Measurements from ENCODE around the gene SULF2. TPM values are rescaled to one million over a fixed set of nuclear protein-coding genes. Genes with fewer than 3 reads are reported as not detected.

The SULF2 gene
- total RNA-seq, 1 experiment from 2014 or later = 0.20 TPM

- H3K27me3 ChIP-seq = no peaks in the 10 kb centered on the region
- peaks cover 17% of the 10 kb centered on the region for H3K36me3 ChIP-seq
- H3K9me3 ChIP-seq = no peaks in the 10 kb centered on the region
- no peak for DNase-seq
- no peak overlapping the region for H3K4me3 ChIP-seq
Observed at GRCh38 chr20:47654370-47654769, 130.9 kb downstream of the SULF2 start.

DNA sequence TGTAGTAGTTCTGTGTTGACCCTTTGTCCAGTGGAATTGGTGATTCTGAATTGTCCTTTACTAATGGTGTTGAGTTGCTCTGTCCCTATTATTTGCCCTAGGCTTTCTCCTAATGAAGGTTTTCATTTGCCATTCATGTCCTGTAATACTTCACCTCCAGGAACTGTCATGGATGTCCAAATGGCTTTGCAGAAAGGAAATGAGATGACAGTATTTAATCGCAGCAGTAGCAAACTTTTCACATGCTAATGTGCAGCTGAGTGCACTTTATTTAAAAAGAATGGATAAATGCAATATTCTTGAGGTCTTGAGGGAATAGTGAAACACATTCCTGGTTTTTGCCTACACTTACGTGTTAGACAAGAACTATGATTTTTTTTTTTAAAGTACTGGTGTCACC, 131.4 kb downstream of the SULF2 start:
- DNase-seq = no peak
- Histone ChIP-seq H3K4me3 (no peak overlapping the region), H3K36me3 (peaks cover 16% of the 10 kb centered on the region), H3K27me3 (no peaks in the 10 kb centered on the region), H3K9me3 (no peaks in the 10 kb centered on the region)

DNA sequence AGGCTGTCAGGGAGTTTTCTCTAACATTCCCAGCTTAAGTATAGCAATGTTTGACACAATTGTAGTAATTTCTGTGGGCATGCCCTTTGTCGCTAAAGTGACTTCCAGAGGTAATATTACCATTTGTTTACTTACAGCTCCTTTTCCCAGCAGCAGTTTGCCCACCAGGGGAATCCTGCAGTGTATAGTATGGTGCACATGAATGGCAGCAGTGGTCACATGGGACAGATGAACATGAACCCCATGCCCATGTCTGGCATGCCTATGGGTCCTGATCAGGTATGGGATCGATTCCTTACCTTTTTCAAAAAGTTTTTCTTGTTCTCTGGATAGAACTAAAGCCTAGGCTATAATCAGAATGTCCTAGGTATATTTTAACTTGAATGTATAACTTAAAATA, 132.5 kb downstream of the SULF2 start:
- Histone ChIP-seq H3K4me3 (no peak overlapping the region), H3K36me3 (peaks cover 19% of the 10 kb centered on the region), H3K27me3 (no peaks in the 10 kb centered on the region), H3K9me3 (no peaks in the 10 kb centered on the region)
- no peak for DNase-seq

DNA sequence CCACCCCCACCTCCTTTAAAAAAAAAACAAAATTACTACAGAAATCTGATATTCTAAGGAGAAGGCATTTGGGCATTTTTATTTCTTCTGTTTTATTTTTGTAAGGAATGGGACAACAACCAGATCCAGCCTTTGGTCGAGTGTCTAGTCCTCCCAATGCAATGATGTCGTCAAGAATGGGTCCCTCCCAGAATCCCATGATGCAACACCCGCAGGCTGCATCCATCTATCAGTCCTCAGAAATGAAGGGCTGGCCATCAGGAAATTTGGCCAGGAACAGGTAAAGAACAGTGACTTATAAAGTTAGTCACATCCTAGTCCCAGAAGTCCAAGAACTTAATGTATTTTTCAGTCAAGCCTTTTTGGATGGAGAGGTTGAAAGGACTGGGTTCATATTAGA, 133.0 kb downstream of the SULF2 start:
- DNase-seq = no peak
- Histone ChIP-seq H3K27me3 (no peaks in the 10 kb centered on the region), H3K36me3 (peaks cover 19% of the 10 kb centered on the region), H3K9me3 (no peaks in the 10 kb centered on the region), H3K4me3 (no peak overlapping the region)

DNA sequence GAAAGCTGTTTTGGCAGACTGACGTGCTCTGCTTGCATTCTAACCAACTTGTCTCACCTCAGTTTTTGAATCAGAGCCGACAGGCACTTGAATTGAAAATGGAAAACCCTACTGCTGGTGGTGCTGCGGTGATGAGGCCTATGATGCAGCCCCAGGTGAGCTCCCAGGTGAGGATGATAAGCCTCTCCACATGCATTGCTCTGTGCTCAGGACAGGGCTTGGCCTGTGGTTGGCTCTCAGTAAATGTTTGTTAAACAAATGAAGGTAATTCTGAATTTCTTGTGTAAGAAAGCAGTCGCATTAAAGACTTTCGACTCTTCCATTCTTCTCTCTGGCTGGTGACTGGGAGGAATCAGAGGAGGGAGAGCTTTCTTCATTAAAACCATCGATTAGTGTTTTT, 136.3 kb downstream of the SULF2 start:
- Histone ChIP-seq H3K36me3 (peaks cover 19% of the 10 kb centered on the region), H3K4me3 (no peak overlapping the region)

DNA sequence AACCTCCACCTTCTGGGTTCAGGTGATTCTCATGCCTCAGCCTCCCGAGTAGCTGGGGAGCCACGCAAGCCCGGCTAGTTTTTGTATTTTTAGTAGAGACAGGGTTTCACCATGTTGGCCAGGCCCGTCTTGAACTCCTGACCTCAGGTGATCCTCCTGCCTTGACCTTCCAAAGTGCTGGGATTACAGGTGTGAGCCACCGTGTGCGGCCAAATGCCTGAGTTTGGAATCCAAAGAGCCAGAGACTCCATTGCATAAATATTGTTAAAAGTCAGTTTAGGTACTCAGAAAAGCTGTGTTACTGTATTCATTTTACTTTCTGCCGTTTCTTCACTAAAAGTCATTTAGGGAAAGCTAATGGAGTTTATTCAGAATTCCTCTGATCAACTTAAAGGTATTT, 137.3 kb downstream of the SULF2 start:
- H3K36me3 ChIP-seq = peaks cover 19% of the 10 kb centered on the region
- H3K27me3 ChIP-seq = no peaks in the 10 kb centered on the region
- no peaks in the 10 kb centered on the region for H3K9me3 ChIP-seq
- no peak overlapping the region for H3K4me3 ChIP-seq
- DNase-seq = no peak

More for the DNA sequence above, 136.3 kb downstream of the SULF2 start:
- no peak for DNase-seq
- Histone ChIP-seq H3K27me3 (no peaks in the 10 kb centered on the region), H3K9me3 (no peaks in the 10 kb centered on the region)

DNA sequence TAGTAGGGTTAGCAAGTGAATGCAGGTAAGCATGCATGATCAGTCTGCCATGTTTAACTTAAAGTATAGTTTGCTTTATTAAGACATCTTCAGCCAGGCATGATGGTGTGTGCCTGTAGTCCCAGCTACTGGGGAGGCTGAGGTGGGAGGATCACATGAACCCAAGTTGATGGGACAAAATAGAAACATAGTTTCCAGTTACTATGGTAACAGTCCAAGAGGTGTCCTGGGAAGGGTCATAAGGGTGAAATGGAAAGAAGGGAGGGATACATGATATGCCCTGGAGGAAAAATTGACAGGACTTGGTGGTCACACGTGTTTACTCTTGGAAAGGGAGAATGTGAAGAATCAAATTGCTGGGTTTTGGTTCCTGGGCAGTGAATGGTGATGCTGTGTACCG, 139.6 kb downstream of the SULF2 start:
- no peak for DNase-seq
- Histone ChIP-seq H3K27me3 (no peaks in the 10 kb centered on the region), H3K36me3 (peaks cover 15% of the 10 kb centered on the region), H3K4me3 (no peak overlapping the region), H3K9me3 (no peaks in the 10 kb centered on the region)

DNA sequence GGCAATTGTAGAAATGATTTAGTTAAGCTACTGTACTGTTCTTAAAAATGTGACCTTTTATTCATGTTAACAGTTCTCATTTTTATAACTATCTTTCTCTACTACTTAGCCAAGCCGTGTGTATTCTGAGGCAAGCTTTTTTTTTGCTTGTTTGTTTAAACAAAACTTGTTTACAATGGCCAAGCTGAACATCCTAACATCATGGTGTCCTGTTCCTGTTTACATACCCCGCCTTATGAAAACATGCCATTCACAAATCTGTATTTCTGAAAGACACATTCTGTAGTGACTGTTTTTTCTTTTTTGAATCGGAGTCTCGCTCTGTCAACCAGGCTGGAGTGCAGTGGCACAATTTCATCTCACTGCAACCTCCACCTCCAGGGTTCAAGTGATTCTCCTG, 142.7 kb downstream of the SULF2 start:
- H3K36me3 ChIP-seq = peaks cover 18% of the 10 kb centered on the region
- no peak for DNase-seq

DNA sequence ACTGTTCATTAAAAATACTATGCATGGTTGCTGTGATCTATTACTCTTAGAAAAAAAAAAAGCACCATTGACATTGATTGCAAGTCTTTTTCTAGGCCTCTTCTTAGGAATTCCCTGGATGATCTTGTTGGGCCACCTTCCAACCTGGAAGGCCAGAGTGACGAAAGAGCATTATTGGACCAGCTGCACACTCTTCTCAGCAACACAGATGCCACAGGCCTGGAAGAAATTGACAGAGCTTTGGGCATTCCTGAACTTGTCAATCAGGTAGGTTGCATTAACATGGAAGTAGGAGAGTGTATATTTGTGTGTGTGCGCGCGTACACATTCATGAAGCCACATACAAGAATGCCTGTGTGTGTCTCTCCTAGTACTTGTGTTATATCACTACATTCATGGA, 143.2 kb downstream of the SULF2 start:
- Histone ChIP-seq H3K27me3 (no peaks in the 10 kb centered on the region), H3K9me3 (no peaks in the 10 kb centered on the region), H3K36me3 (peaks cover 21% of the 10 kb centered on the region), H3K4me3 (no peak overlapping the region)
- DNase-seq = no peak

More for the DNA sequence above, 142.7 kb downstream of the SULF2 start:
- Histone ChIP-seq H3K27me3 (no peaks in the 10 kb centered on the region), H3K4me3 (no peak overlapping the region), H3K9me3 (no peaks in the 10 kb centered on the region)

DNA sequence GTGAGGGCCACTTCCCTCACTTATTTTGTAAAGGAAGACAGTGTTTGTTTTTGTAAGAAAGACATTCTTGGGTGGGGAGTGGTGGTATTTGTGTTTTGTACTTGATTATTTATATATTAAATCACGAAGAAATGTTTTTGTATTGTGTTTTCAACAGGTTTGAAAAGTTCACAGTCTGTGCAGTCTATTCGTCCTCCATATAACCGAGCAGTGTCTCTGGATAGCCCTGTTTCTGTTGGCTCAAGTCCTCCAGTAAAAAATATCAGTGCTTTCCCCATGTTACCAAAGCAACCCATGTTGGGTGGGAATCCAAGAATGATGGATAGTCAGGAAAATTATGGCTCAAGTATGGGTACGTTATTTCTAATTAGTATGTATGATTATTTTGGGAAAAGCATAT, 146.4 kb downstream of the SULF2 start:
- peaks cover 35% of the 10 kb centered on the region for H3K36me3 ChIP-seq
- no peak overlapping the region for H3K4me3 ChIP-seq
- no peak for DNase-seq
- H3K27me3 ChIP-seq = no peaks in the 10 kb centered on the region
- no peaks in the 10 kb centered on the region for H3K9me3 ChIP-seq

DNA sequence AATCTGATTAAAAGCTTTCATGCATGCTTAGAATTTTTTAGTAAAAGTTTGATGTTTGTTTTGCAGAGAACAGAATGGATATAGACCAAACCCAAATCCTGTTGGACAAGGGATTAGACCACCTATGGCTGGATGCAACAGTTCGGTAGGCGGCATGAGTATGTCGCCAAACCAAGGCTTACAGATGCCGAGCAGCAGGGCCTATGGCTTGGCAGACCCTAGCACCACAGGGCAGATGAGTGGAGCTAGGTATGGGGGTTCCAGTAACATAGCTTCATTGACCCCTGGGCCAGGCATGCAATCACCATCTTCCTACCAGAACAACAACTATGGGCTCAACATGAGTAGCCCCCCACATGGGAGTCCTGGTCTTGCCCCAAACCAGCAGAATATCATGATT, 150.0 kb downstream of the SULF2 start:
- H3K27me3 ChIP-seq = no peaks in the 10 kb centered on the region
- no peaks in the 10 kb centered on the region for H3K9me3 ChIP-seq
- DNase-seq = no peak
- H3K4me3 ChIP-seq = no peak overlapping the region
- peaks cover 27% of the 10 kb centered on the region for H3K36me3 ChIP-seq

DNA sequence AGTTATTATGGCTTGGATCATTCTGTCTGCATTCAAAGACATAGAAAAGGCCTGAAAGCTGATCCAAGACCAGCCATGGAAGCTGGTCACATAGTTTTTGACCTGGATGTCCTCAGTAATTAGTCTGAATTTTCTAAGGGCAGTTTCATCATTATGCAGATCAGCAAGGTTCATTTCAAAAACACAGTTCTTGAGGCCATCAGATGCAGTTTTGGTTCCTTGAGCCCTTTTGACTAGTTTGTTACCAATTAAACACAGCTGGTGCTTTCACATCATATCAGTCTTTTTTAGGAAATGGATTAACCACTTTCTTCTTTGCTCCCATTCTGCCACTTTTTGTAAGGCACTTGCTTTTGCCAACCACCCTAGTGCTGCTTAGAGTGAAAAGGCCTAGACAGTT, 154.2 kb downstream of the SULF2 start:
- Histone ChIP-seq H3K36me3 (peaks cover 23% of the 10 kb centered on the region), H3K9me3 (no peaks in the 10 kb centered on the region), H3K4me3 (no peak overlapping the region), H3K27me3 (no peaks in the 10 kb centered on the region)
- DNase-seq = no peak

GRCh38 chr20:47629907-47630306, 155.4 kb downstream of the SULF2 start:
- no peak for DNase-seq
- no peaks in the 10 kb centered on the region for H3K27me3 ChIP-seq
- H3K4me3 ChIP-seq = no peak overlapping the region
- peaks cover 26% of the 10 kb centered on the region for H3K36me3 ChIP-seq
- H3K9me3 ChIP-seq = no peaks in the 10 kb centered on the region

DNA sequence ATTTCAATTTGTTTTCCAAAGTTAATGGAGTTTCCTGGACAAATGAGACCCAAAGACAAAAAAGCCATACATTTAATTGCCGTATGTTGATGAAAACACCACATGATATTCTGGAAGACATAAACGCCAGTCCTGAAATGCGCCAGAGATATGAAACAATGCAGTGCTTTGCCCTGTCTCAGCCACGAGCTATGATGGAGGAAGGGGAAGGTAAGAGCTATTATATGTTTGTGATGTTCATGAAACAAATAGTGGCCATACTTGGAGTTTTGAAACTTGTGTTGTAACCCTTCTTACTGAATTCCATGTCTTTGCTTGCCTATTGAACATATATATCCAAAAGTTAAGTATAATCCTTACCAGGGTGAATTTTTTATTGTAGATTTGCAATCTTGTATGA, 157.7 kb downstream of the SULF2 start:
- no peak for DNase-seq
- peaks cover 28% of the 10 kb centered on the region for H3K36me3 ChIP-seq
- H3K4me3 ChIP-seq = no peak overlapping the region
- H3K27me3 ChIP-seq = no peaks in the 10 kb centered on the region
- H3K9me3 ChIP-seq = no peaks in the 10 kb centered on the region

DNA sequence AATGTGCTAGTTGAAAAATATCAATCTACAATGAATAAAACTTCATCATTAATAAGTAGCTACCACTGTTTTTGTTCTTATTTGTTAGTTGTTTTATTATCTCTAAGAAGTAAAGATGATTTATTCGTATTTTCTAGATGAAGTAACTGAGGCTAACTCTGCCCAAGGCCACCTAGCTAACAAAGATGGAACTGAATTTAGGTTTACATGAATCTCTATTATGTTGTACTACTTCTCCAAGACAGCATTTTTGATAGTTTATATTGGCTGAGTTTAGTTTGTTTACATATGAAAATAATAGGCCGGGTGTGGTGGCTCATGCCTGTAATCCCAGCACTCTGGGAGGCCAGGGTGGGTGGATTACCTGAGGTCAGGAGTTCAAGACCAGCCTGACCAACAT, 162.1 kb downstream of the SULF2 start:
- Histone ChIP-seq H3K27me3 (no peaks in the 10 kb centered on the region), H3K4me3 (no peak overlapping the region), H3K36me3 (peaks cover 26% of the 10 kb centered on the region), H3K9me3 (no peaks in the 10 kb centered on the region)
- DNase-seq = peak; percentile 22

DNA sequence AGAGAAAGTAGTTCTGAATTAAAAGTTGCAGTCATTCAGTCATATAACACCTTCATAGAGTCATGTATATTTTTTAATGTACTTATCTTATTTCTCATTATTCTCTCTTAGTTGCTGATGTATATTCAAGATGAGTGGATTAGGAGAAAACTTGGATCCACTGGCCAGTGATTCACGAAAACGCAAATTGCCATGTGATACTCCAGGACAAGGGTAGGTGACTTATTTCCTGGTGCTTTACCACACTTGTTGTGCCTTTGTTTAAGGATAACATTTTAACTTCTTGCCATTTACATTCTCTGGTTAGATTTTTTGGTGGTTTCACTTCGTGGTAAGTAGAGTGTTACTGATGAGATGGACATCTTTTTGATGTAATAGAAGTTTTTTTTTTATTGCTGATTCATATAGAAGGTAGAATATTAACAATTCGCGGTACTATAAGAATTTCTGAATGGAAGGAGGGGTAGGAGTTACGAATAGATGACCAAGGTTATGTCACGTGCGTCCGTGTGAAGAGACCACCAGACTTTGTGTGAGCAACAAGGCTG, 163.1 kb downstream of the SULF2 start:
- Histone ChIP-seq H3K36me3 (peaks cover 22% of the 10 kb centered on the region), H3K9me3 (no peaks in the 10 kb centered on the region), H3K27me3 (no peaks in the 10 kb centered on the region), H3K4me3 (no peak overlapping the region)
- no peak for DNase-seq

- H3K4me3 ChIP-seq = no peak overlapping the region
- peaks cover 15% of the 10 kb centered on the region for H3K36me3 ChIP-seq
- no peak for DNase-seq
- no peaks in the 10 kb centered on the region for H3K9me3 ChIP-seq
- no peaks in the 10 kb centered on the region for H3K27me3 ChIP-seq
Observed at GRCh38 chr20:47620808-47621805, 164.2 kb downstream of the SULF2 start.

DNA sequence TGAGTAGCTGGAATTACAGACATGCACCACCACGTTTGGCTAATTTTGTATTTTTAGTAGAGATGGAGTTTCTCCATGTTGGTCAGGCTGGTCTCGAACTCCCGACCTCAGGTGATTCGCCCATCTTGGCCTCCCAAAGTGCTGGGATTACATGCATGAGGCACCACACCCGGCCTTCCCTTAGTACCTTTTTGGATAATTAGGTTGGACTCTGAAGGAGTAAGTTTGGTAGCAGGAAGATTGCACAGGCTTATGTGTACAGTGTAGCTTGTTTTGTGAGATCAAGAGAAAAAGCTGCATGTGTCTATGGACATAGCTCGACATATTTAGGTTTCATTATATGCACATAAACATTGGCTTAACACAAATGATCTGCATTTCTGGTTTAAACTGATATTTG, 166.8 kb downstream of the SULF2 start:
- Histone ChIP-seq H3K4me3 (no peak overlapping the region), H3K36me3 (peaks cover 9% of the 10 kb centered on the region; the same call in 1 of the 2 replicates), H3K27me3 (no peaks in the 10 kb centered on the region), H3K9me3 (no peaks in the 10 kb centered on the region)
- no peak for DNase-seq

All from MG63 (cell line).